GM12872 (cell line): ENCODE data around the gene TRAF2.

Experiments used
- CTCF ChIP-seq: IDR thresholded peaks from 3 replicates; pipeline ENCODE4 v1.5.1; 2011; ENCODE audit warnings: low read depth, mild to moderate bottlenecking, low read length, moderate library complexity; ENCODE audit not compliant: insufficient read depth

The TRAF2 gene

DNA sequence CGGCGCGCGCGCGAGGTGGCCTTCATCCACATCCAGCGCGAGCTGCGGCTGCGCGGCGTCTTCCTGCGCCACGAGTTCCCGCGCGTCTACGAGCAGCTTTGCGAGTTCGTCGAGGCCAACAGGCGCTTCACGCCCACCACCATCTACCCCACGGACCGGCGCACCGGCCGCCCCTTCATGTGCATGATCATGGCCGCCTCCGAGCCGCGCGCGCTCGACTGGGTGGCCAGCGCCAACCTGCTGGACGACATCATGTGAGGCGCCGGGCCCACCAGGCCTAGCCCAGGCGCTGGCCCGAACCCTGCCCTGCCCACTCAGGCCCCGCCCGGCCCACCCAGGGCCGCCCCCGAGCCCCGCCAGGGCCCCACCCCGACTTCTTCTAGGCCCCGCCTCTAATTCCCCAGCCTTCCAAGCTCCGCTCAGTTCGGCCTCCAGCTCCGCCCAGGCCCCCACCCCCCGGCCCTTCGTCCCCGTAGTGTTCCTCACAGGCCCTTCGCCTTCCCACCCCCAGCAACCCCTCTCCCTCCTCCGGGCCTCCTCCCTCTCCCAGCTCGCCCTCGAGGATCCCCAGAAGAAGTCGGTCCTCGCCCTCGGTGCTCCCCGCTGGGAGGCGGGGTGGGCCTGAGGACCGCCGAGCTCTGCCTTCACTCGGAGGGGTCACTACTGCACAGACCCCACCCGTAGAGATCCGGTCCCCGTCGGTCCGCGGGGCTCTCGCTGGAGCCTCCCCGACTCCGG is 39.1 kb upstream of the TRAF2 start:
- no peak for TF ChIP-seq CTCF

GRCh38 chr9:136847826-136848392 is 38.4 kb upstream of the TRAF2 start:
- TF ChIP-seq CTCF = no peak

DNA sequence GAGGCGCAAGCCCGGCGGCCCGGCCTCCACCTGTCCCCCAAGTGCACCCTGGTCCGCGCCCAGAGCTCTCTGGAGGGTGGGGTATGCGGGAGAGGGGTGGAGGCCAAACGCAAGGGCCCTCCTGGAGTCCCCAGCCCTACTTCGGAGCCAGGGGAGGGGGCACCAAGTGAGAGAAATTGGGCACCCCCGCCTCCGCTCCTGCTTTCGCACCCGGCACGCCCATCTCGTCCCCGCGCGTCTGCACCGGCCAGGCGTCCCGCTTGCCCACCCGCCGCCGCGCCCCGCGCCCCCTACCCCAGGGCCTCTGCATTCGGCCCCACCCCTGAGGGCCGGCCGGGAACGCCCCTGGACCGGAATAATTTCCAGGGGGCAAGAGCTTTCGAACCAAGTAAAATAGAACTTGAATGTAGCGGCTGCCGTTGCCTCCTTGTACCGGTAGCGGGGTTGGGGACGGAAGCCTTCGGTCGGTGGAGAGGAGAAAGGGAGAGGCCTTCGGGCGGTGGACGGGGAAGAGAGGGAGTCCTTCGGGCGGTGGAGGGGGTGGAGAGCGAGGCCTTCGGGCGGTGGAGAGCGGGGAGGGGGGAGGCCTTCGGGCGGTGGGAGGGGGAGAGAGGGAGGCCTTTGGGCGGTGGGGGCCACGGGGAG is 37.8 kb upstream of the TRAF2 start:
- no peak for TF ChIP-seq CTCF

GRCh38 chr9:136849038-136849959 is 37.0 kb upstream of the TRAF2 start, which contains the start of gene PHPT1:
TSS of gene PHPT1 (plus strand) at chr9:136849409. CDS start at chr9:136849431, 22 bp downstream.
- TF ChIP-seq CTCF = no peak

DNA sequence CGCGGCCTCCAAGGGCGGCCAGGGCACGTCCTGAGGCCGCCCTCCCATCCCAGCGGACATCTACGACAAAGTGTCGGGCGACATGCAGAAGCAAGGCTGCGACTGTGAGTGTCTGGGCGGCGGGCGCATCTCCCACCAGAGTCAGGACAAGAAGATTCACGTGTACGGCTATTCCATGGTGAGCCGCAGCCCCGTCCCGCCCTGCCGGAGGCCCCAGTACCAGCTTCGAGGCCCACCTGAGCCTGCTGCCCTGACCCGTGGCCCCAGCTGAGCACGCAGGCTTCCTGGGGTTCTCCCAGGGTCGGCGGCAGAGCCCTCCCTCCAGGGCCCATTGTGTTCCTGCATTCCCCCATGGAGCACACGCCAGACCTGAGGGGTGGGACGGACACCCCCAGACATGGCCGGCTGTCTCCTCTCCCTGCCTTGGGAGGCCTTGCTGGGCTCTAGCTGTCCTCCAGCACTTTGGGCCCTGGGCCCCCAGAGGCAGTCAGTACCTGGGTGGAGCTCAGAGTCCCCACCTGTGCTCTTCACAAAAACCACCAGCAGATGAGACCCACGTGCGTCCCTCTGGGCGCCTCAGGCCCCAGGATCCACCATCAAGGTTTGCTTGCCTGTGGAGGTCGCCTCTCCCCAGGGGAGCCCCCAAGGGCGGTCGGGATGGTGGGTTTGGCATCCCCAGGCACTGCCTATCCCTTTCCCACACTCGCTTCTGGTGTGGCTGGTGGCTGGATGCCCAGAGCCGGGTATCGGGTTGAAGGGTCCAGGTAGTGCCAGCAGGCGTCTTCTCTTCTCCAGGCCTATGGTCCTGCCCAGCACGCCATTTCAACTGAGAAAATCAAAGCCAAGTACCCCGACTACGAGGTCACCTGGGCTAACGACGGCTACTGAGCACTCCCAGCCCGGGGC is 36.1 kb upstream of the TRAF2 start:
- TF ChIP-seq CTCF = no peak

GRCh38 chr9:136850866-136851775 is 35.2 kb upstream of the TRAF2 start:
- TF ChIP-seq CTCF = no peak
